Neural cell (in vitro differentiated cells): ENCODE results near the gene OBSCN.

ENCODE experiments used
- EP300 ChIP-seq: fragments of 450-650 bp; conservative IDR thresholded peaks from 2 replicates; pipeline ENCODE4 v1.6.1; 2014; ENCODE audit warnings: antibody characterized with exemption, mild to moderate bottlenecking, moderate library complexity; ENCODE audit not compliant: poor library complexity, severe bottlenecking
- EZH2 ChIP-seq: fragments of 200-600, 300-800 bp; shearing (Covaris generic), sonication (generic); IDR thresholded peaks from 2 replicates; pipeline ENCODE4 v1.6.1; 2014; ENCODE audit warnings: antibody characterized with exemption, low read length, borderline replicate concordance, mild to moderate bottlenecking; ENCODE audit not compliant: insufficient read depth, poor library complexity, severe bottlenecking
- POLR2AphosphoS5 ChIP-seq: IDR thresholded peaks from 2 replicates; pipeline ENCODE4 v1.6.1; 2012
- REST ChIP-seq: IDR thresholded peaks from 2 replicates; pipeline ENCODE4 v1.6.1; 2012; ENCODE audit warnings: borderline replicate concordance
- TF ChIP-seq, protein P1 (sequence below): fragments of 450-650 bp; IDR thresholded peaks from 2 replicates; pipeline ENCODE4 v1.5.1; 2014; ENCODE audit warnings: antibody characterized with exemption, mild to moderate bottlenecking, moderate library complexity; ENCODE audit not compliant: poor library complexity, severe bottlenecking

DNA sequence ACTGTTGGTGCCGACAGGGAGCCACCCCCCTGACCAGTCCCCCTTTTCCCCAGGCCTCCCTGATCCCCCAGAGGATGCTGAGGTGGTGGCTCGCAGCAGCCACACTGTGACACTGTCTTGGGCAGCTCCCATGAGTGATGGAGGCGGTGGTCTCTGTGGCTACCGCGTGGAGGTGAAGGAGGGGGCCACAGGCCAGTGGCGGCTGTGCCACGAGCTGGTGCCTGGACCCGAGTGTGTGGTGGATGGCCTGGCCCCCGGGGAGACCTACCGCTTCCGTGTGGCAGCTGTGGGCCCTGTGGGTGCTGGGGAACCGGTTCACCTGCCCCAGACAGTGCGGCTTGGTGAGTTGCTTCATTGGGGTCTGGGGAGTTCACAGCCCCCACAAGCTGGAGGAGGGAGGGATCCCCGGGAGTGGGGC, 109.6 kb downstream of the OBSCN start:
- TF ChIP-seq, protein P1, sequence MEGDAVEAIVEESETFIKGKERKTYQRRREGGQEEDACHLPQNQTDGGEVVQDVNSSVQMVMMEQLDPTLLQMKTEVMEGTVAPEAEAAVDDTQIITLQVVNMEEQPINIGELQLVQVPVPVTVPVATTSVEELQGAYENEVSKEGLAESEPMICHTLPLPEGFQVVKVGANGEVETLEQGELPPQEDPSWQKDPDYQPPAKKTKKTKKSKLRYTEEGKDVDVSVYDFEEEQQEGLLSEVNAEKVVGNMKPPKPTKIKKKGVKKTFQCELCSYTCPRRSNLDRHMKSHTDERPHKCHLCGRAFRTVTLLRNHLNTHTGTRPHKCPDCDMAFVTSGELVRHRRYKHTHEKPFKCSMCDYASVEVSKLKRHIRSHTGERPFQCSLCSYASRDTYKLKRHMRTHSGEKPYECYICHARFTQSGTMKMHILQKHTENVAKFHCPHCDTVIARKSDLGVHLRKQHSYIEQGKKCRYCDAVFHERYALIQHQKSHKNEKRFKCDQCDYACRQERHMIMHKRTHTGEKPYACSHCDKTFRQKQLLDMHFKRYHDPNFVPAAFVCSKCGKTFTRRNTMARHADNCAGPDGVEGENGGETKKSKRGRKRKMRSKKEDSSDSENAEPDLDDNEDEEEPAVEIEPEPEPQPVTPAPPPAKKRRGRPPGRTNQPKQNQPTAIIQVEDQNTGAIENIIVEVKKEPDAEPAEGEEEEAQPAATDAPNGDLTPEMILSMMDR, result no peak
- no peak for TF ChIP-seq POLR2AphosphoS5
- no peak for TF ChIP-seq EZH2
- no peak for TF ChIP-seq EP300
- no peak for TF ChIP-seq REST
